CD4-positive, alpha-beta T cell treated with Interleukin-17A for 4 hours (primary cell): ENCODE results near the gene SPDYE4.

ENCODE experiments used
- DNase-seq: peaks from one replicate; pipeline ENCODE4 v3.0.0-alpha.2; 2020; ENCODE audit warnings: mixed read lengths

SPDYE4 gene

GRCh38 chr17:8736796-8737195 is 21.6 kb downstream of the SPDYE4 start:
- no peak for DNase-seq

- DNase-seq: no peak
These were observed 22.0 kb downstream of the SPDYE4 start for GRCh38 chr17:8736362-8736761.

GRCh38 chr17:8735336-8735939 is 22.9 kb downstream of the SPDYE4 start:
- no peak for DNase-seq

GRCh38 chr17:8734876-8735275 is 23.5 kb downstream of the SPDYE4 start:
- DNase-seq: no peak

- DNase-seq: no peak
These were observed 25.8 kb downstream of the SPDYE4 start for GRCh38 chr17:8732406-8733085.

- DNase-seq: no peak
These were observed 28.5 kb downstream of the SPDYE4 start for GRCh38 chr17:8729860-8730259.

GRCh38 chr17:8729421-8729820 is 28.9 kb downstream of the SPDYE4 start:
- DNase-seq: no peak

GRCh38 chr17:8728971-8729370 is 29.4 kb downstream of the SPDYE4 start:
- no peak for DNase-seq

- DNase-seq: no peak
These were observed 30.0 kb downstream of the SPDYE4 start for GRCh38 chr17:8728251-8728938.

- no peak for DNase-seq
These were observed 31.3 kb downstream of the SPDYE4 start for GRCh38 chr17:8726941-8727555.

- DNase-seq: no peak
These were observed 32.2 kb downstream of the SPDYE4 start for GRCh38 chr17:8725881-8726876.

- no peak for DNase-seq
These were observed 33.9 kb downstream of the SPDYE4 start for GRCh38 chr17:8724451-8724850.

GRCh38 chr17:8720596-8720995 is 37.8 kb downstream of the SPDYE4 start:
- DNase-seq: no peak

- no peak for DNase-seq
These were observed 38.8 kb downstream of the SPDYE4 start for GRCh38 chr17:8719291-8720246.

GRCh38 chr17:8718001-8718563 is 40.3 kb downstream of the SPDYE4 start:
- DNase-seq: no peak

GRCh38 chr17:8713878-8714277 is 44.5 kb downstream of the SPDYE4 start:
- no peak for DNase-seq

GRCh38 chr17:8713315-8713714 is 45.0 kb downstream of the SPDYE4 start:
- no peak for DNase-seq

GRCh38 chr17:8712698-8713097 is 45.6 kb downstream of the SPDYE4 start:
- no peak for DNase-seq

GRCh38 chr17:8711291-8711690 is 47.1 kb downstream of the SPDYE4 start:
- DNase-seq: no peak

GRCh38 chr17:8710813-8711212 is 47.5 kb downstream of the SPDYE4 start:
- no peak for DNase-seq

- DNase-seq: no peak
These were observed 49.3 kb downstream of the SPDYE4 start for GRCh38 chr17:8709006-8709405.
